SU-DHL-6 (cell line): ENCODE results near the gene NKD1.

ENCODE experiments used
- H2AFZ ChIP-seq: fragments of 200-600 bp; sonication (generic); 2 replicates; pipeline ENCODE4 v1.6.1; 2014; ENCODE audit warnings: low read depth, mild to moderate bottlenecking, moderate library complexity, mixed read lengths, antibody characterized with exemption, low read length; ENCODE audit not compliant: severe bottlenecking
- H3F3A ChIP-seq: fragments of 200-600 bp; shearing (Covaris generic); 2 replicates; pipeline ENCODE4 v1.6.0; 2016; ENCODE audit warnings: antibody characterized with exemption, mild to moderate bottlenecking; ENCODE audit not compliant: insufficient read depth
- H3K27ac ChIP-seq: fragments of 200-600 bp; sonication (generic); 2 replicates; pipeline ENCODE4 v1.5.1; 2016; ENCODE audit warnings: low read depth, mild to moderate bottlenecking, low read length, moderate library complexity, mixed read lengths
- H3K27me3 ChIP-seq: fragments of 200-600 bp; sonication (generic), shearing (Covaris generic); 2 replicates; pipeline ENCODE4 v1.6.0; 2014; ENCODE audit warnings: mild to moderate bottlenecking, low read length
- H3K36me3 ChIP-seq: fragments of 200-600 bp; sonication (generic); 2 replicates; pipeline ENCODE4 v1.6.1; 2014; ENCODE audit warnings: mild to moderate bottlenecking, low read length, mixed read lengths
- H3K4me2 ChIP-seq: fragments of 300-600, 200-600 bp; shearing (Covaris generic), sonication (generic); 2 replicates; pipeline ENCODE4 v1.6.0; 2014; ENCODE audit warnings: low read length, low read depth, mild to moderate bottlenecking; ENCODE audit not compliant: poor library complexity, severe bottlenecking
- H3K4me3 ChIP-seq: fragments of 200-600 bp; sonication (generic); 2 replicates; pipeline ENCODE4 v1.5.1; 2014; ENCODE audit warnings: antibody characterized with exemption, low read length, mild to moderate bottlenecking, mixed read lengths; ENCODE audit not compliant: insufficient read depth, poor library complexity, severe bottlenecking
- H3K79me2 ChIP-seq: fragments of 200-600 bp; sonication (generic); 2 replicates; pipeline ENCODE4 v1.6.1; 2014; ENCODE audit warnings: mild to moderate bottlenecking, low read length, moderate library complexity; ENCODE audit not compliant: insufficient read depth
- H3K9ac ChIP-seq: fragments of 200-600 bp; sonication (generic); 2 replicates; pipeline ENCODE4 v1.7.0; 2014; ENCODE audit warnings: mild to moderate bottlenecking, low read length
- H3K9me2 ChIP-seq: fragments of 200-600 bp; sonication (generic); replicated peaks from 2 replicates; pipeline ENCODE4 v1.6.1; 2014; ENCODE audit warnings: low read length; ENCODE audit not compliant: insufficient read depth
- H3K9me3 ChIP-seq: fragments of 200-600 bp; sonication (generic); 2 replicates; pipeline ENCODE4 v1.6.1; 2014; ENCODE audit warnings: low read length, mixed read lengths; ENCODE audit not compliant: insufficient read depth
- H4K20me1 ChIP-seq: fragments of 200-600 bp; sonication (generic); 2 replicates; pipeline ENCODE4 v1.6.1; 2014; ENCODE audit warnings: low read depth, mild to moderate bottlenecking, antibody characterized with exemption, low read length, moderate library complexity, mixed read lengths
- CTCF ChIP-seq: fragments of 200-600 bp; sonication (generic); IDR thresholded peaks from one replicate; pipeline ENCODE4 v1.5.1; 2017; ENCODE audit warnings: antibody characterized with exemption, mild to moderate bottlenecking, low read length, moderate library complexity; ENCODE audit not compliant: insufficient read depth, poor library complexity, severe bottlenecking
- EZH2phosphoT487 ChIP-seq: fragments of 200-600 bp; sonication (generic), shearing (Covaris generic); conservative IDR thresholded peaks from 2 replicates; pipeline ENCODE4 v1.6.1; 2018; ENCODE audit warnings: mild to moderate bottlenecking, antibody characterized with exemption, low read length, moderate library complexity, mixed read lengths

The NKD1 gene

GRCh38 chr16:50599494-50599893, 51.3 kb downstream of the NKD1 start:
- TF ChIP-seq CTCF (no peak), EZH2phosphoT487 (no peak)
- no peaks in the 10 kb centered on the region for H3K36me3 ChIP-seq
- H3K4me2 ChIP-seq, result no peak overlapping the region
- no peak overlapping the region for H3K4me3 ChIP-seq
- H3K9ac ChIP-seq, result no peak overlapping the region
- H3K9me2 ChIP-seq, result no peaks in the 10 kb centered on the region
- H3K9me3 ChIP-seq, result no peaks in the 10 kb centered on the region
- H3F3A ChIP-seq, result no peaks in the 10 kb centered on the region
- H2AFZ ChIP-seq, result no peak overlapping the region
- H3K79me2 ChIP-seq, result no peaks in the 10 kb centered on the region
- H4K20me1 ChIP-seq, result no peaks in the 10 kb centered on the region
- no peaks in the 10 kb centered on the region for H3K27me3 ChIP-seq
- H3K27ac ChIP-seq, result no peak overlapping the region

- H3K4me2 ChIP-seq, result no peak overlapping the region
- H3K9me3 ChIP-seq, result no peaks in the 10 kb centered on the region
Observed at GRCh38 chr16:50600582-50601283, 52.5 kb downstream of the NKD1 start.

GRCh38 chr16:50601341-50601740, 53.1 kb downstream of the NKD1 start:
- TF ChIP-seq EZH2phosphoT487 (no peak), CTCF (no peak)

More at GRCh38 chr16:50600582-50601283, 52.5 kb downstream of the NKD1 start:
- H3K27ac ChIP-seq, result no peak overlapping the region
- no peak overlapping the region for H3K9ac ChIP-seq
- H3K79me2 ChIP-seq, result no peaks in the 10 kb centered on the region
- H3K36me3 ChIP-seq, result no peaks in the 10 kb centered on the region
- H2AFZ ChIP-seq, result no peak overlapping the region
- H3F3A ChIP-seq, result no peaks in the 10 kb centered on the region
- no peaks in the 10 kb centered on the region for H3K27me3 ChIP-seq
- no peak overlapping the region for H3K4me3 ChIP-seq
- no peak for TF ChIP-seq EZH2phosphoT487
- TF ChIP-seq CTCF, result no peak
- no peaks in the 10 kb centered on the region for H4K20me1 ChIP-seq
- H3K9me2 ChIP-seq, result no peaks in the 10 kb centered on the region

More at GRCh38 chr16:50601341-50601740, 53.1 kb downstream of the NKD1 start:
- Histone ChIP-seq H3F3A (no peaks in the 10 kb centered on the region), H3K9me3 (no peaks in the 10 kb centered on the region), H3K27me3 (no peaks in the 10 kb centered on the region), H3K79me2 (no peaks in the 10 kb centered on the region), H3K9me2 (no peaks in the 10 kb centered on the region), H3K27ac (no peak overlapping the region), H3K9ac (no peak overlapping the region), H3K36me3 (no peaks in the 10 kb centered on the region), H2AFZ (no peak overlapping the region), H4K20me1 (no peaks in the 10 kb centered on the region), H3K4me2 (no peak overlapping the region), H3K4me3 (no peak overlapping the region)
